IMR-90 (cell line): ENCODE results near the gene ACSF2. TPM values are rescaled to one million over a fixed set of nuclear protein-coding genes. Genes with fewer than 3 reads are reported as not detected.

ENCODE experiments used
- ATAC-seq: fragments of 200-7000 bp; cut with Tn5 transposase; 2 replicates; pipeline ENCODE4 v1.9.1; 2020; ENCODE audit warnings: low read depth, mild to moderate bottlenecking, moderate library complexity
- BruUV-seq: library from RNA; stranded (reverse); fragments of 400-500 nt; replicated peaks from 2 replicates; lab custom pipeline; 2021; lab: Mats Ljungman, UMichigan
- CTCF ChIA-PET: fragments of 300-600 bp; formaldehyde crosslinking; extraction: SDS; loops from one replicate; lab custom pipeline; 2021; ENCODE audit warnings: antibody characterized with exemption; lab: Yijun Ruan, JAX
- POLR2A ChIA-PET: fragments of 300-600 bp; sonication (Branson Sonifier 250); formaldehyde crosslinking; loops from one replicate; lab custom pipeline; 2022; ENCODE audit warnings: antibody characterized with exemption; ENCODE audit not compliant: unreplicated experiment; lab: Charles Lee
- DNase-seq: peaks from one replicate; pipeline ENCODE4 v3.0.0; 2013
- H2AFZ ChIP-seq: replicated peaks from 2 replicates; pipeline ENCODE3; 2013; ENCODE audit warnings: low read length, mild to moderate bottlenecking; ENCODE audit not compliant: poor library complexity
- H2AK5ac ChIP-seq: 2 replicates; pipeline ENCODE4 v1.6.1; 2013; ENCODE audit warnings: low read depth, low read length, inconsistent platforms
- H2AK9ac ChIP-seq: replicated peaks from 2 replicates; pipeline ENCODE3; 2013; ENCODE audit warnings: mild to moderate bottlenecking, low read depth, low read length, moderate library complexity; ENCODE audit not compliant: poor library complexity
- H2BK120ac ChIP-seq: 2 replicates; pipeline ENCODE4 v1.6.1; 2013; ENCODE audit warnings: low read depth, low read length, inconsistent platforms
- H2BK15ac ChIP-seq: 3 replicates; pipeline ENCODE4 v1.6.1; 2013; ENCODE audit warnings: low read depth, low read length, inconsistent platforms
- H2BK20ac ChIP-seq: 2 replicates; pipeline ENCODE4 v1.6.1; 2013; ENCODE audit warnings: low read depth, mild to moderate bottlenecking, inconsistent platforms, low read length, moderate library complexity
- H2BK5ac ChIP-seq: 2 replicates; pipeline ENCODE4 v1.6.1; 2013; ENCODE audit warnings: mild to moderate bottlenecking, low read depth, low read length, inconsistent platforms; ENCODE audit not compliant: poor library complexity, severe bottlenecking
- H3K14ac ChIP-seq: replicated peaks from 2 replicates; pipeline ENCODE4 v1.6.1; 2013; ENCODE audit warnings: low read depth, low read length, inconsistent platforms
- H3K18ac ChIP-seq: 2 replicates; pipeline ENCODE4 v1.6.1; 2013; ENCODE audit warnings: low read depth, low read length, control low read depth
- H3K23ac ChIP-seq: 2 replicates; pipeline ENCODE4 v1.6.1; 2013; ENCODE audit warnings: low read depth, low read length, inconsistent platforms
- H3K27ac ChIP-seq: 2 replicates; pipeline ENCODE4 v1.5.1; 2013; ENCODE audit warnings: mild to moderate bottlenecking, control low read depth, low read length; ENCODE audit not compliant: insufficient read depth
- H3K27me3 ChIP-seq: 2 replicates; pipeline ENCODE4 v1.6.1; 2013; ENCODE audit warnings: low read length; ENCODE audit not compliant: control insufficient read depth, insufficient read depth
- H3K36me3 ChIP-seq: 2 replicates; pipeline ENCODE4 v1.6.1; 2013; ENCODE audit warnings: low read length, mixed read lengths; ENCODE audit not compliant: control insufficient read depth, insufficient read depth
- H3K4ac ChIP-seq: 2 replicates; pipeline ENCODE4 v1.6.1; 2013; ENCODE audit warnings: low read depth, low read length, inconsistent platforms
- H3K4me1 ChIP-seq: 2 replicates; pipeline ENCODE4 v1.6.1; 2013; ENCODE audit warnings: low read length, mixed read lengths; ENCODE audit not compliant: control insufficient read depth, insufficient read depth
- H3K4me2 ChIP-seq: 2 replicates; pipeline ENCODE4 v1.6.1; 2013; ENCODE audit warnings: low read depth, mild to moderate bottlenecking, control low read depth, low read length, moderate library complexity
- H3K4me3 ChIP-seq: 2 replicates; pipeline ENCODE4 v1.5.1; 2013; ENCODE audit warnings: low read depth, mild to moderate bottlenecking, control low read depth, low read length, moderate library complexity; ENCODE audit not compliant: insufficient read depth
- H3K56ac ChIP-seq: 2 replicates; pipeline ENCODE4 v1.6.1; 2013; ENCODE audit warnings: low read length, inconsistent platforms; ENCODE audit not compliant: insufficient read depth; ENCODE audit errors: extremely low read depth
- H3K79me1 ChIP-seq, 2 experiments: 2 replicates each; pipeline ENCODE4 v1.6.1; 2013; ENCODE audit warnings: low read length in 2 of 2, inconsistent platforms in 1 of 2, low read depth in 1 of 2
- H3K9ac ChIP-seq: 2 replicates; pipeline ENCODE4 v1.6.1; 2013; ENCODE audit warnings: low read depth, low read length, control low read depth
- H3K9me1 ChIP-seq: 2 replicates; pipeline ENCODE4 v1.6.1; 2013; ENCODE audit warnings: low read length, inconsistent platforms; ENCODE audit not compliant: insufficient read depth
- H3K9me3 ChIP-seq: 2 replicates; pipeline ENCODE4 v1.6.1; 2013; ENCODE audit warnings: low read length; ENCODE audit not compliant: control insufficient read depth, insufficient read depth
- H4K20me1 ChIP-seq: 2 replicates; pipeline ENCODE4 v1.6.1; 2013; ENCODE audit warnings: low read length, inconsistent platforms; ENCODE audit not compliant: insufficient read depth
- H4K5ac ChIP-seq: 2 replicates; pipeline ENCODE4 v1.6.1; 2013; ENCODE audit warnings: mild to moderate bottlenecking, low read depth, low read length, control low read depth
- H4K8ac ChIP-seq, 2 experiments: 2 replicates each; pipeline ENCODE4 v1.6.1; 2013; ENCODE audit warnings: low read depth in 2 of 2, low read length in 2 of 2, control low read depth in 1 of 2, inconsistent platforms in 1 of 2
- H4K91ac ChIP-seq: 2 replicates; pipeline ENCODE4 v1.6.1; 2013; ENCODE audit warnings: low read depth, low read length, inconsistent platforms; ENCODE audit not compliant: insufficient read depth
- BHLHE40 ChIP-seq: fragments of 150-350 bp; IDR thresholded peaks from 2 replicates; pipeline ENCODE4 v1.6.1; 2016; ENCODE audit warnings: mild to moderate bottlenecking, low read depth, low read length
- CTCF ChIP-seq: conservative IDR thresholded peaks from 2 replicates; pipeline ENCODE4 v1.5.1; 2012; ENCODE audit warnings: mild to moderate bottlenecking, low read depth, low read length, improper control_type of control experiment
- MAZ ChIP-seq: IDR thresholded peaks from 2 replicates; pipeline ENCODE4 v1.6.1; 2012; ENCODE audit warnings: low read depth, mild to moderate bottlenecking, low read length, improper control_type of control experiment, moderate library complexity, borderline replicate concordance
- MXI1 ChIP-seq: IDR thresholded peaks from 2 replicates; pipeline ENCODE4 v1.6.1; 2012; ENCODE audit warnings: low read depth, mild to moderate bottlenecking, low read length, moderate library complexity, borderline replicate concordance
- NFE2L2 ChIP-seq: fragments of 150-350 bp; IDR thresholded peaks from 2 replicates; pipeline ENCODE4 v1.6.1; 2016; ENCODE audit warnings: low read depth, mild to moderate bottlenecking, low read length
- POLR2A ChIP-seq: IDR thresholded peaks from 2 replicates; pipeline ENCODE4 v1.6.1; 2012; ENCODE audit warnings: mild to moderate bottlenecking, low read depth, low read length
- RAD21 ChIP-seq: IDR thresholded peaks from 2 replicates; pipeline ENCODE4 v1.6.1; 2012; ENCODE audit warnings: low read length, improper control_type of control experiment
- SMC3 ChIP-seq: fragments of 150-350 bp; IDR thresholded peaks from 2 replicates; pipeline ENCODE4 v1.6.1; 2016; ENCODE audit warnings: low read depth, mild to moderate bottlenecking, antibody characterized with exemption, low read length, moderate library complexity
- WGBS, 2 experiments: methylation state at CpG; one replicate each; pipeline versions ENCODE4 v1.1.5 to v1.1.7; 2013; ENCODE audit warnings: missing lambda C conversion rate in 2 of 2; ENCODE audit not compliant: insufficient read length in 1 of 2; ENCODE audit errors: extremely low coverage in 2 of 2; 5-methylcytosine and 5-hydroxymethylcytosine counted together
- dilution Hi-C: fragments of 300-500 bp; cut with HindIII; formaldehyde crosslinking; loops from one replicate; pipeline ENCODE4 v1.14.3; 2018; ENCODE audit warnings: low sequenced_read_pairs; ENCODE audit not compliant: unreplicated experiment
- in situ Hi-C: fragments of 300-500 bp; cut with MboI; formaldehyde crosslinking; loops from 3 replicates; pipeline ENCODE4 v1.14.3; 2019; ENCODE audit warnings: low sequenced_read_pairs, inconsistent platforms, mixed read lengths
- intact Hi-C: fragments of 100-400 bp; cut with micrococcal nuclease; formaldehyde crosslinking; loops from 2 replicates; pipeline ENCODE4 v1.10.0; 2022
- polyA plus RNA-seq, 3 experiments: library from polyadenylated mRNA; depleted of rRNA; stranded (reverse); fragments of >200 nt; gene quantifications; 2 replicates each; pipeline ENCODE4 v1.2.3, GENCODE V29; 2012; ENCODE audit warnings: low replicate concordance in 1 of 3
- total RNA-seq: library from RNA; depleted of rRNA; stranded (reverse); fragments of >200 nt; gene quantifications from 2 replicates; pipeline ENCODE4 v1.2.3, GENCODE V29; 2012

Gene ACSF2
- total and polyA plus RNA-seq, 2 of the 4 experiments (the other 2 are of a cell fraction): 18.5 to 27.2 TPM

GRCh38 chr17:50478391-50479381, 52.7 kb downstream of the ACSF2 start, which contains the start of gene RSAD1:
Gene RSAD1, plus strand, starts transcription at chr17:50478860. Its CDS starts 25 bp downstream, at chr17:50478885.
- Histone ChIP-seq H2BK20ac (no peak within 1 kb of the TSS), H3K4me1 (peaks cover 4% of the 10 kb centered on the region), H2BK5ac (peak within 1 kb of the TSS; percentile 20), H3K36me3 (peaks cover 7% of the 10 kb centered on the region), H3K9me3 (no peaks in the 10 kb centered on the region), H3K79me1 (peaks cover 11 to 31% of the 10 kb centered on the region in 2 experiments; a peak in 3 of 4 replicates), H3K9ac (peak within 1 kb of the TSS; percentile 78), H2BK15ac (no peak within 1 kb of the TSS; the same call in 2 of the 3 replicates), H3K18ac (0 out of 2 replicates have a peak within 1 kb of the TSS, but pooled peaks have one; percentile 1), H4K8ac (peak within 1 kb of the TSS; percentile 51 to 95), H3K4me3 (peak within 1 kb of the TSS; percentile 86), H3K27me3 (no peaks in the 10 kb centered on the region; the same call in 1 of the 2 replicates), H3K23ac (peak within 1 kb of the TSS; percentile 76), H3K27ac (peak within 1 kb of the TSS; percentile 57), H2BK120ac (peak within 1 kb of the TSS; percentile 68), H4K20me1 (peaks cover 8% of the 10 kb centered on the region; the same call in 1 of the 2 replicates), H3K9me1 (peaks cover 7% of the 10 kb centered on the region; the same call in 1 of the 2 replicates), H4K91ac (peak within 1 kb of the TSS; percentile 3; the same call in 1 of the 2 replicates), H3K4me2 (peak within 1 kb of the TSS; percentile 94), H3K14ac (peak within 1 kb of the TSS; percentile 95), H3K56ac (peak within 1 kb of the TSS; percentile 64), H4K5ac (peak within 1 kb of the TSS; percentile 85), H2AK5ac (0 out of 2 replicates have a peak within 1 kb of the TSS, but pooled peaks have one; percentile 45), H3K4ac (peak within 1 kb of the TSS; percentile 91), H2AK9ac (peak within 1 kb of the TSS; percentile 90), H2AFZ (peak within 1 kb of the TSS; percentile 94)
- 5% methylated on average over 50 of the region's 75 CpGs; no CpG with 5 or more reads in 1 of the 2 experiments for WGBS, 2 experiments
- CTCF ChIA-PET: interaction anchor here (0.6 to 1.4 kb wide), 6 partner anchors 14 to 108 kb away, joined by 3 to 5 read pairs (median 4); partner anchors contain the start of gene CACNA1G
- intact Hi-C loops (loop anchor here (1.0 kb wide), 2 partner anchors 81 to 116 kb away; partner anchors contain the start of gene LRRC59), dilution Hi-C loops (no loop called here), in situ Hi-C loops (no loop called here)
- no TSS peak for BruUV-seq
- ATAC-seq (peak; percentile 83), DNase-seq (peak; percentile 88)
- POLR2A ChIA-PET: interaction anchor here (0.6 kb wide), 2 partner anchors 83 to 660 kb away, joined by 3 to 5 read pairs; no protein-coding TSS in a partner anchor
- TF ChIP-seq SMC3 (no peak), BHLHE40 (peak; percentile 92), MAZ (peak; percentile 60; the same call in 1 of the 2 replicates), MXI1 (peak; percentile 93), RAD21 (peak; percentile 52), CTCF (peak; percentile 80), NFE2L2 (no peak), POLR2A (peak; percentile 86)
